Activated T-cell treated with anti-CD3 and anti-CD28 coated beads, Interleukin-2, amount 50 U/mL, for 24 hours (primary cell): ENCODE measurements around the gene GEMIN5.
"Not testable (repeated sequence)": the region's sequence is repeated elsewhere in the genome, so short reads cannot be mapped to it uniquely, and the experiment has no call there.

Experiments
- DNase-seq: peaks from one replicate; pipeline ENCODE4 v3.0.0-alpha.2; 2020
- H3K27ac Mint-ChIP-seq: 2 replicates; pipeline ENCODE4 v1.8.0; 2020; ENCODE audit warnings: mild to moderate bottlenecking, mixed read lengths
- H3K27me3 Mint-ChIP-seq: 2 replicates; pipeline ENCODE4 v1.8.0; 2020; ENCODE audit warnings: mixed read lengths
- H3K36me3 Mint-ChIP-seq: 2 replicates; pipeline ENCODE4 v1.8.0; 2020; ENCODE audit warnings: low read depth, mixed read lengths
- H3K4me1 Mint-ChIP-seq: 2 replicates; pipeline ENCODE4 v1.8.0; 2020; ENCODE audit warnings: low read depth, mixed read lengths
- H3K4me3 Mint-ChIP-seq: 2 replicates; pipeline ENCODE4 v1.8.0; 2020; ENCODE audit warnings: mild to moderate bottlenecking, moderate library complexity, mixed read lengths
- H3K9me3 Mint-ChIP-seq: 2 replicates; pipeline ENCODE4 v1.8.0; 2020; ENCODE audit warnings: mixed read lengths

GEMIN5 gene

DNA sequence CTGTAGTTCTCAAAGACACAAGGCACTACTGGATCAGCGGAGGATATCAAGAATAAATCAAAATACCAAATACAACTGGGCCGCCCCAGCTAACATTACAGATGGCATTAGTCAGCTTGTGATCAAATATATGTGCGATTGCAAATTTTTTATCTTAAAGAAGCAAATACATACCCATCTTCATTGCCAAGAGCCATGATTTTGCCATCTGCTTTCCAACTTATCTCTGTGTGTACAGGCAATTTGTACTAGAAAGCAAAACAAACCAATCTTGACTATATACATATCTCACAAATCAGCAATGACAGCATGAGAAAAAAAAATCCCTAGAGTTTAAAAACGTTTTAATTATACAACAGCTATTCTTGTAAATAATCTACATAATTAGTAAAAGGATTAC is 20.3 kb downstream of the GEMIN5 start:
- H3K27ac Mint-ChIP-seq = no peak overlapping the region
- H3K27me3 Mint-ChIP-seq = no peaks in the 10 kb centered on the region
- H3K9me3 Mint-ChIP-seq = no peaks in the 10 kb centered on the region
- DNase-seq = no peak
- H3K36me3 Mint-ChIP-seq = peaks cover 83% of the 10 kb centered on the region
- H3K4me1 Mint-ChIP-seq = no peaks in the 10 kb centered on the region
- H3K4me3 Mint-ChIP-seq = no peak overlapping the region

DNA sequence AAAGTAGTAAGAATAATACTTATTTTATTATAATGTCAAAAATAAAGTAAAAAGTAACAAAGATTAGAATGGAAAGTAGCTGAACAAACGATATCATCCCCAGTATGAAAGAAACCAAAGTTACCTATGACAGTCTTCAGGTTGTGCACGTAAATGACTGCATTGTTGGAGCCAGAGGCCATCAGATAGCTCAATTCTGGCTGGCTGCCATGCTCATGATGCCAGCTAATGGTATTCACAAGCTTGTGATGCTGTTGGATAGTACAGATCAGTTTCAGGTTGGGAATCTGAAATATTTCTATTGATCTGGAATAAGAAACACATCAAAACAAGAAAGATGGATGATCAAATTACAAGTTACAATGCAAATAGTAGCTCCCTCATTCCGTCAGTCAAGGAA is 21.1 kb downstream of the GEMIN5 start:
- Mint-ChIP-seq H3K4me3 (no peak overlapping the region), H3K9me3 (no peaks in the 10 kb centered on the region), H3K27me3 (no peaks in the 10 kb centered on the region), H3K36me3 (peaks cover 87% of the 10 kb centered on the region), H3K27ac (no peak overlapping the region), H3K4me1 (no peaks in the 10 kb centered on the region)
- no peak for DNase-seq

DNA sequence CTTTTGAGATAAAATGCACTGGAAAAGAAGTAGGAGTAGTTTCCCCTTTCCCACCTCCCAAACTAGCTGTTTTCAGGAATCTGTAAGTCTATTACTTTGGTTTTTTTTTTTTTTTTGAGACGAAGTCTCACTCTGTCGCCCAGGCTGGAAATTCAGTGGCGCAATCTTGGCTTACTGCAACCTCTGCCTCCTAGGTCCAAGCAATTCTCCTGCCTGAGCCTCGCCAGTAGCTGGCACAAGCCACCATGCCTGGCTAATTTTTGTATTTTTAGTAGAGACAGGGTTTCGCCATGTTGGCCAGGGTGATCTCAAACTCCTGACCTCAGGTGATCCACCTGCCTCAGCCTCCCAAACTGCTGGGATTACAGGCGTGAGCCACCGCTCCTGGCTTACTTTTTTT is 32.4 kb downstream of the GEMIN5 start:
- not testable (repeated sequence) for H3K4me1 Mint-ChIP-seq, H3K27me3 Mint-ChIP-seq, H3K9me3 Mint-ChIP-seq, H3K4me3 Mint-ChIP-seq, DNase-seq, H3K27ac Mint-ChIP-seq
- peaks cover 97% of the 10 kb centered on the region for H3K36me3 Mint-ChIP-seq

DNA sequence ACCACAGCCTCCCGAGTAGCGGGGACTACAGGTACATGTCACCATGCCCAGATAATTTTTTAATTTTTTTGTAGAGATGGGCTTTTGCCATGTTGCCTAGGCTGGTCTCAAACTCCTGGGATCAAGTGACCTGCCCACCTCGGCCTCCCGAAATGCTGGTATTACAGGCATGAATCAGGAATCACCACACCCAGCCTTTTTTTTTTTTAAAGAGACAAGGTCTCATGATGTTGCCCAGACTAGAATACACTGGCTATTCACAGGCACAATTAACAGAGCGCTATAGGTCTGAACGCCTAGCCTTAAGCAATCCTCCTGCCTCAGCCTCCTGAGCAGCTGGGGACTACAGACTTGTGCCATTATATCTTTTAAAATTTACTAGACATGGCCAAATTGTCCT is 36.1 kb downstream of the GEMIN5 start:
- Mint-ChIP-seq H3K4me3 (no peak overlapping the region), H3K36me3 (peaks cover 98% of the 10 kb centered on the region), H3K27ac (no peak overlapping the region), H3K27me3 (no peaks in the 10 kb centered on the region), H3K4me1 (no peaks in the 10 kb centered on the region), H3K9me3 (no peaks in the 10 kb centered on the region)
- DNase-seq = no peak

DNA sequence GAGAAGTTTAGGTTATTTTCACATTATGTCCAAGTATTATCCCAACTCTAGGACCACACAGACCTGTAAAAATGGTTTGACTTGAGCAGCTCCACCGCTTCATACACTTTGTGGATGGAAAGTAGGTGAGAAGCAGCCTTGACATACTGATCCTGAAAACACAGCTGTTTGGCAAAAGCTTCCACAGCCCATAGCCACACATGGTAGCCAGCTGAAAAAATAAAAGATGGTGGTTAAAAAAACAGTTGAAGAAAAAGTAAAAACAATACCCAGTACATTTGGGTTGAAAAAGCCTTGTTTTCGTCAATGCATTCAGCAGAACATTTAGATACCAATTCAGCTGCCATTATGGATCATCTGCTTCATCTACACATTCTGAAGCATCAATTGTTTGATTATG is 36.7 kb downstream of the GEMIN5 start:
- Mint-ChIP-seq H3K4me1 (no peaks in the 10 kb centered on the region), H3K4me3 (no peak overlapping the region), H3K27me3 (no peaks in the 10 kb centered on the region), H3K27ac (no peak overlapping the region), H3K9me3 (no peaks in the 10 kb centered on the region), H3K36me3 (peaks cover 98% of the 10 kb centered on the region)
- DNase-seq = no peak

DNA sequence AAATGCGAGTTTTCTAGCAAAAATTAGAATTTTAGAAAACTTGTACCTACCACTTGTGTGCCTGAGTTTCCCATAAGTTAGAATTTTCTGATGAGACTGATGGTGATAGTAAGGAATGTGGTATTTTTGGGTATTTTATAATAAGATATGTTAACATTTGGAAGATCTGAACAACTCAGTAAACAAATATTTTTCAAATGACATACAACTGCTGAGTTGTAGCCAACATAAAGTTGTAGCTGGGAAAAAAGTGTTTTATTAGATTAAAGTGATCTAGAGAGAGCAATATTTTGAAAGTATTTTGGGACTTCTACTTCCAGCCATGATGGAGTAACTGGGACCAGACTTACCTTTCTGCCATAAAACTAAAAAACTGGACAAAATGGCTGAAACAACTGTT is 37.9 kb downstream of the GEMIN5 start:
- Mint-ChIP-seq H3K36me3 (peaks cover 98% of the 10 kb centered on the region), H3K9me3 (no peaks in the 10 kb centered on the region), H3K4me1 (no peaks in the 10 kb centered on the region), H3K4me3 (no peak overlapping the region), H3K27me3 (no peaks in the 10 kb centered on the region), H3K27ac (peak overlapping the region; percentile 47)
- no peak for DNase-seq

DNA sequence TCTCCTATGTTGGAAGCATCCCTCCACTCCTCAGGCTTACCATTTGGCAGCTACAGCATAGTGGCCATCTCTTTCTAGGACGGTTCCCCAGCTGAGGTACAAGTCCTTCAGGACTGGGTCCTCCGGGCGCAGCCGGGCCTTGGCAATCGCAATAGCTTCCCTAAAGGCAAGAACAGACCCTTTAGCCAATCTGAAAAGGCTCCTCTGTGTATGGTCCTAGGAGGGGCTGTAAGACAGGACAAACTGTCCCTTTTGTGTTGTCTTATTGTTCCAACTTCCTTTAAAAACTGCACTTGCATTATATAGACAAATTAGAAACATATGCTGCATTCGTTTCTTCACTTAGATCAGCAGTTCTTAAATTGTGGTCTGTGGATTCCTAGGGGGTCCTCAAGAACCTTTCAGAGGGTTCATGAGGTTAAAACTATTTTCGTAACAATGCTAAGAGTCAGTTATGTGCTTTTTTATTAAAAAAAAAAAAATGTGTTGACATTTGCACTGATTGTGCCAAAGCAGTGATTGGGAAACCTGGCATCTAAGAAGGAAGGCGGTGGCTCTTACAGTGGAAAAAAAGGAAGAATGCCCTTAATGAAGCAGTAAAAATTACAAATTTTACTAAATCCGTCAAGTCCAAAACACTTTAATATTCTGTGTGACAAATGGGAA is 38.7 kb downstream of the GEMIN5 start:
- no peaks in the 10 kb centered on the region for H3K9me3 Mint-ChIP-seq
- no peak overlapping the region for H3K4me3 Mint-ChIP-seq
- no peaks in the 10 kb centered on the region for H3K4me1 Mint-ChIP-seq
- no peaks in the 10 kb centered on the region for H3K27me3 Mint-ChIP-seq
- H3K36me3 Mint-ChIP-seq = peaks cover 95% of the 10 kb centered on the region
- DNase-seq = no peak
- H3K27ac Mint-ChIP-seq = no peak overlapping the region

DNA sequence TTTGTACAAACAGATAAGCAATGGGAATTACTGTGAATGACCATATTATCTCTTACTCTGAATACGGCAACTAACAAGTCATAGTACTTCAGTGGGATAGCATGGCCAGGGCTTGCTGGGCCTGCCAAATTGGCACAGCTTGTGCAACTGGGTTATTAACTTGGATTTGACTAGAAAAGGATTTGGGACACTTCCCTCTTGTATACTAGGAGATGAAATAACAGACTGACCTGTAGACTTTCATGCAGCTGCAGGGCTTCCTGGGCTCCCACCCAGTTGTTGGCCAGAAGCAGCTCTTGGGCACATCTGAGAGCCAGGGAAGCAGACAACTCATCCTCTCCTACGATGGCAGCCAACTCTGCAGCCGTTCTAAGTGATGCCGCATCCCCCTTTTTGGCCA is 39.8 kb downstream of the GEMIN5 start:
- peaks cover 97% of the 10 kb centered on the region for H3K36me3 Mint-ChIP-seq
- H3K4me1 Mint-ChIP-seq = no peaks in the 10 kb centered on the region
- no peaks in the 10 kb centered on the region for H3K27me3 Mint-ChIP-seq
- no peaks in the 10 kb centered on the region for H3K9me3 Mint-ChIP-seq
- H3K4me3 Mint-ChIP-seq = no peak overlapping the region
- H3K27ac Mint-ChIP-seq = no peak overlapping the region
- DNase-seq = no peak

DNA sequence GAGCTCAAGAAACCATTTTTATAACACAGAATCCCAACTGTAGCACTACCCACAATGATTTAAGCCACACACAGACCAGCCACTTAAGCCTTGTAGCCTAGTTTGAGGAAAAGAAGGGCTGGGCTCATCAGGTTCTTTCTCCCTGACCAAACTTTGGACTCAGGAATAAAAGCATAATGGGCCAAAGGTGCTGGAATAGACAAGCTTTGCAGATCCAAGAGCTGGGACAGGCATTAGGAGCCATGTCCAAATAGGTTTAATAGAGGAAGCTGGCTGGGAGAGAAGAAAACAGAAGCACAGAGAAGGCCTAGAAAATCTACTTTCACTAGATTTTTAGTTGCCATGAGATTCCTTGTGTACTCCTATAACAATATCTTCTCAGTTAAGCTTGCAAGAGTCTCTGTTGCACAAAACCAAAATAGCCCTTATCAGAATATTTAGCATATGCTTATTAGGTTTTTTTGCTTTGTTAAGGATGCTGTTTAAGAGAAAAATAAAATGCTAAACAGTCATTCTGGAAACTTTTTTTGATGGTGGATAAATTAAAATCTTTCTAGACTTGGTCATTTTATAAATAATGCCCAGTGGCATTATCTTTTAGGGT is 41.3 kb downstream of the GEMIN5 start:
- DNase-seq = no peak
- Mint-ChIP-seq H3K4me1 (no peaks in the 10 kb centered on the region), H3K36me3 (peaks cover 97% of the 10 kb centered on the region), H3K27ac (no peak overlapping the region), H3K4me3 (no peak overlapping the region), H3K9me3 (no peaks in the 10 kb centered on the region), H3K27me3 (no peaks in the 10 kb centered on the region)

DNA sequence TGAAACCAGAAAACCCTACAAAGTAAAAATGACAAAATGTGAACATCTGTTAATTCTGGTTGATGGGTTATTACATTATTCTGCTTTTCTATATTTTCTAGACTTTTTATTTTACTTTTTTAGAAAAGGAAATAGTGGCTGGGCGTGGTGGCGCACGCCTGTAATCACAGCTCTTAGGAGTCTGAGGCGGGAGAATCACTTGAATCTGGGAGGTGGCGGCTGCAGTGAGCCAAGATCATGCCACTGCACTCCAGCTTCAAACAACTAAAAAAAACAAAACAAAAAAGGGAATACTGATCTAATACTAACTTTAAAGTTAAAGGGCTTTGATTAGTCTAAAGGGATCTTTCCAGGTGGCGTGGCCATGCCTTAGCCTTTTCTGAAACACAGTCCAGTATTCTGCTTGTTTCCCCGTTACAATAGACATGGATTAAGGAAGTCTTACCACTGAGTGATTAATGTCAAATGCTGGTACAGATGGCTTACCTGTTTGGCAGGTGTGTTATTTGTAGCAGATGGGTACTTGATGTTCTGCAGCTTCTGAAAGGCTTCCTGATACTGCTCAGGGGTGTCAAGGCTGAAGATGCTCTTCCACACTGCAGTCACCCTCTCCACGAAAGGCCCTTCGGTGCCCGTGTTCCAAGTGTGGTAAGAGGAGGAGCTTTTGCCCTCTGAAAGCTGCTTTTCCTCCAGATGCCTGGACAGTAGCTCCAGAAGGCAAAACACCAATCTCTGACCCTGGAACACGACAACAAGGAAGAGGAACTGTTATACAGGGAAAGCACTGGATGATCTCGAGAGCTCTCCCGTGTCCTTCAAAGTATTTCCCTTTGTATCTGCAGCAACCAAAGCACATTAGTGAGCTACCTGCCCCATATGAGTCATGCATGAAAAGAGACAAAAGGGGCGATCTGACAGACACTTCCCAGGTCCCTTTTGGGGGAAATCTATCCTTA is 42.1 kb downstream of the GEMIN5 start:
- Mint-ChIP-seq H3K9me3 (no peaks in the 10 kb centered on the region), H3K36me3 (peaks cover 97% of the 10 kb centered on the region), H3K4me3 (no peak overlapping the region), H3K4me1 (no peaks in the 10 kb centered on the region), H3K27ac (no peak overlapping the region), H3K27me3 (no peaks in the 10 kb centered on the region)
- no peak for DNase-seq

DNA sequence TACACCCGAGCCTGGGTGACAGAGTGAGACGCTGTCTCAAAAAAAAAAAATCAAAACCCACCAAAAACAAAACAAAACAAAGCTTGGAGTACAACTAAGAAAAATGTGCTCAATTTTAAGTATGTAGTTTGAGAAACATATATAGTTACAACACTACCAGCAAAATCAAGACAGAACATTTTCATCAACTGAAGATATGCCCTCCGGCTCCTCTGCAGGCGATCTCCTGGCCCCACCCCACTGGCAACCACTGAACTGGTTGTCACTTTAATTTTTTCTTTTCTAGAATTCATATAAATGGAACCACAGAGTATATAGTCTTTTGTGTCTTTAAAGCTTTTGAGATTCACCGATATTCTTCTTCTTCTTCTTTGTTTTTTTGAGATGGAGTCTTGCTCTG is 44.6 kb downstream of the GEMIN5 start:
- Mint-ChIP-seq H3K27me3 (no peaks in the 10 kb centered on the region), H3K9me3 (no peaks in the 10 kb centered on the region), H3K4me3 (no peak overlapping the region), H3K36me3 (peaks cover 96% of the 10 kb centered on the region), H3K27ac (no peak overlapping the region), H3K4me1 (no peaks in the 10 kb centered on the region)
- DNase-seq = no peak

DNA sequence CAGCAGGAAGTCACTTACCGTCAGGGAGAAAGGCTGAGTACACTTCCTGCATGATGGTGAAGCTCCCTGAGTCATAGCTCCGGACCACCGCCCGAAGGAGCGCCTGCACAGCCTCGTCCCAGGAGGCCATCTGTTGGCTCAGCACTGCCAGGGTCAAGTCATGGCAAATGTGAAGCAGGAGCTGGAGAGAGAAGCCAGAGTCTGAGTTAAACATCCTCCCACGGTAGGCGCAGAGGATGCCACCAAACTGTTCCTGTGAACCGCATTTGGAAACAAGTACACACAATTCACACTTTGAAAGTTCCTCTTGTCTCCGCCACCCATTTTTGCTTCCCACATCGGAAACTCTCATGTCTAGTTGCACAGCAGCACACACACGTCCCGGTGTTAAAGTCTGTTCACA is 45.6 kb downstream of the GEMIN5 start:
- peaks cover 96% of the 10 kb centered on the region for H3K36me3 Mint-ChIP-seq
- no peak overlapping the region for H3K27ac Mint-ChIP-seq
- H3K9me3 Mint-ChIP-seq = peaks cover 6% of the 10 kb centered on the region
- H3K27me3 Mint-ChIP-seq = no peaks in the 10 kb centered on the region
- no peak overlapping the region for H3K4me3 Mint-ChIP-seq
- H3K4me1 Mint-ChIP-seq = no peaks in the 10 kb centered on the region
- no peak for DNase-seq

DNA sequence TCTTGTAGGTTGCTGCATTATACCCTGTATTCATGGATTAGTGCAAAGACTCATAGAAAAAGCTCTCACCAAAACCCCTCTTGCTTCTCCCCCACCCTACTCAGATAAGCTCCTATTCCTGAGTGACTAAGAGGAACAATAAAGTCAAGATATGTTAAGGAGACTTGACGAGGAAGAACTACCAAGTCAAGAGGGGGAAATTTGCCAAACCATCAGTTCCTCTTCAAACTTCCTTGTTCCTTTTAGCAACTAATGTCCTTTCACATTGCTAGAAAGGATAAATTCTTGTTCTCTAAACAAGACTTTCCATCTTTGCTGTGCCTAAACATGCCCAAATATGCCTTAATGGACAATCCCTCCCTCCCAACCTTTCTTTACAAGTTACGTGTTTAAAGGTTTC is 52.6 kb downstream of the GEMIN5 start:
- H3K36me3 Mint-ChIP-seq = peaks cover 98% of the 10 kb centered on the region
- H3K4me3 Mint-ChIP-seq = no peak overlapping the region
- no peaks in the 10 kb centered on the region for H3K4me1 Mint-ChIP-seq
- no peaks in the 10 kb centered on the region for H3K27me3 Mint-ChIP-seq
- H3K27ac Mint-ChIP-seq = no peak overlapping the region
- peaks cover 24% of the 10 kb centered on the region for H3K9me3 Mint-ChIP-seq
- DNase-seq = no peak

DNA sequence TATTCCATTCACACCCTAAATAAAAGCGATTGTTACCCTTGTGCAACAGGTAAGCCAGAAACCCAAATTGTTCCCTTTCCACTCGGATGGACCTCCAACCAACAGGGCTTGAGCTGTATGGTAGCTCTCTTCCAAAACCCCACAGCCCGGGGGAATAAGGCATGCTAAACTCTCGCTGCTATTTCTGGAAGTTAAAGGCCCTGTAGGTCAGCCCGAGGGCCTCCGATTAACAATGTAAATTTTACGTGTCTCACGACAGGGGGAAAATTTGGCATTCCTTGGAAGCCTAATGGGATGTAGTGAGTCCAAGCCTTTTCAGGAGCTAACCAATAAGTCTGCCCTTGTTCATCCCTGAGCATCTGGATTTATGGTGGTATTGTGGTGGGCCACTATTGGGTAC is 53.6 kb downstream of the GEMIN5 start:
- peaks cover 31% of the 10 kb centered on the region for H3K9me3 Mint-ChIP-seq
- no peak overlapping the region for H3K4me3 Mint-ChIP-seq
- H3K27me3 Mint-ChIP-seq = no peaks in the 10 kb centered on the region
- H3K36me3 Mint-ChIP-seq = peaks cover 99% of the 10 kb centered on the region
- H3K4me1 Mint-ChIP-seq = no peaks in the 10 kb centered on the region
- H3K27ac Mint-ChIP-seq = no peak overlapping the region
- no peak for DNase-seq

DNA sequence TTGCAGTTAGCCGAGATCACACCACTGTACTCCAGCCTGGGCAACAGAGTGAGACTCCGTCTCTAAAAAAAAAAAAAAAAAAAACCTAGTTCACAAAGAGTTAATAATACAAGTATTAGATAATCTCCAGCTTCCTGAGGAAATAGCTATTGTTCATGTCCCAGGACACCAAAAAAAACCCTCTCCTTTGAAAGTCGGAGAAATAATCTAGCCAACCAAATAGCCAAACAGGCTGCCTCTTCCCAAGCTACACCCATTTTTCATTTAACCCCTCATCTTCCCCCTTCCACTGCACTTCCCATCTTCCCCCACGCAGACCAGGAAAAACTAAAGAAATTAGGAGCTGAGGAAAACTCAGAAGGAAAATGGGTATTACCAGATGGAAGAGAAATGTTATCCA is 56.0 kb downstream of the GEMIN5 start:
- peaks cover 95% of the 10 kb centered on the region for H3K36me3 Mint-ChIP-seq
- no peak for DNase-seq
- H3K9me3 Mint-ChIP-seq = peaks cover 36% of the 10 kb centered on the region
- H3K4me1 Mint-ChIP-seq = no peaks in the 10 kb centered on the region
- no peak overlapping the region for H3K27ac Mint-ChIP-seq
- H3K27me3 Mint-ChIP-seq = no peaks in the 10 kb centered on the region
- no peak overlapping the region for H3K4me3 Mint-ChIP-seq
